SW 1271 (cell line): ENCODE results near the gene CLCN2.

Experiments used
- DNase-seq, 2 experiments: peaks; one replicate each; lab custom pipeline; 2025; lab: John Stamatoyannopoulos, UW

The CLCN2 gene

DNA sequence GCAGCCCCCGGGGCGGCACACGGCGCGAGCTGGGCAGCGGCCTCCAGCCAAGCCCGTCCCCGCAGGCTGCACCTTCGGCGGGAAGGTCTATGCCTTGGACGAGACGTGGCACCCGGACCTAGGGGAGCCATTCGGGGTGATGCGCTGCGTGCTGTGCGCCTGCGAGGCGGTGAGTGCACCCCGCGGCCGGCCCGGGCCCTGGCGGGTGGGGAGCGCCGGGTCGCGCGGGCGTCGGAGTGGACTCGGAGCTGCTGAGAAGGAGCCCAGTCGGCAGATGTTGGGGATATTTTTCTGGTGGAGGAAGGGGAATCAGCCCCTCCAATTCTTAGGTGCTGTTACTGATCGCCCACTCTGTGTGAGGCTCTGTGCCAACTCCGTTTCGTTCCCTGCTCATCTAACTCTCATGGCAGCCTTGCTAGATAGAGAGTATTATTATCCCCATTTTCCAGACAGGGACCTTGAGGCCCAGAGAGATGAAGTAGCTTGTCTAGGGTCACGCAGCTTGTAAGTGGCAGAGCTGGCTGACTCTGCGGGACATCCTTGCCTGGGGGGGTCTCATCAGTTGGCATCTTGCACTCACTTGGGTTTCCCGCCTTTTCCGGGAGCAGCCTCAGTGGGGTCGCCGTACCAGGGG lies 19.3 kb upstream of the CLCN2 start:
- DNase-seq = no peak

DNA sequence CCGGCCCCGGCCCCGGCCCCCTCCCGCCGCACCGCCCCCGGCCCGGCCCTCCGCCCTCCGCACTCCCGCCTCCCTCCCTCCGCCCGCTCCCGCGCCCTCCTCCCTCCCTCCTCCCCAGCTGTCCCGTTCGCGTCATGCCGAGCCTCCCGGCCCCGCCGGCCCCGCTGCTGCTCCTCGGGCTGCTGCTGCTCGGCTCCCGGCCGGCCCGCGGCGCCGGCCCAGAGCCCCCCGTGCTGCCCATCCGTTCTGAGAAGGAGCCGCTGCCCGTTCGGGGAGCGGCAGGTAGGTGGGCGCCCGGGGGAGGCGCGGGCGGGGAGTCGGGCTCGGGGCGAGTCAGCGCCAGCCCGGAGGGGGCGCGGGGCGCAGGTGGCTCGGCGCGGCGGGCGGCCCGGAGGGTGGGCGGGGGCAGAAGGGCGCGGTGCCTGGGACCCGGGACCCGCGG lies 18.8 kb upstream of the CLCN2 start:
- no peak for DNase-seq

GRCh38 chr3:184379358-184380184 lies 18.2 kb upstream of the CLCN2 start, which contains the start of gene CHRD:
CHRD (plus strand) TSS chr3:184380054; CDS start chr3:184380319, 265 bp downstream.
- DNase-seq = no peak

DNA sequence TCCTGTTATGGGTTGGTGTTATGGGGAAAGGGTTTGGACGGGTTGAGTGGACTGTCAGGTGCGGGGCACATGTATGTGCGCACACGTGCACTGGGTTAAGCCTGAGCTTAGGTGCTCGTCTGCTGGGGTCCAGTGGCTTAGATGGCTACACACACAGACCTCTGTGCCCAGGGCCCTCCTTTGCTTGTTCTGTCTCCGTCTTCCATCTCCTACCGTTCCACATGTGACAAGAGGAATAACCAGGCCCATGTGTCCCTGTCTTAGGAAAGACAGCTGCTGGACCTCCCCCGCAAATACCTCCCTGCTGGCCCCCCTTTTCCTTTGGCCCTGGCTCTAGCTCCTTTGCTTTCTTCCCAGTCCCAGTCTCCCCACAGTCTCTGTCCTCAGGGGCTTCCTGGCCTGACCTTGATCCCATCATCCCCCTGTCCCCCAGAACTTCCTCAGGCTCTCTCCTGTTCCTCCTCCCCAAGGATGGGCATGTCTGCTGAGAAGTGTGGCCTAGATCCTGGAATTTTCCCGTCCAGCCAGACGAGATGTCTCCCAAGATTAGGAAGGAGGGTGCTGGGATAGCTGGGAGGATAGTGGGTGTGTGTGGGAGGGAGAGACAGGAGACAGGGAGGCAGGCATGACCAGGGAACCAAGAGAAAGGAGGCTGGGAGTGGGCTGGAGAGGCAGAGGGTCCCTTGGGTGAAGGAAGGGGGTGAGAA lies 17.4 kb upstream of the CLCN2 start:
- DNase-seq = no peak

GRCh38 chr3:184377882-184378445 lies 16.6 kb upstream of the CLCN2 start, which contains the start of gene THPO:
THPO (minus strand) TSS chr3:184378207; CDS start chr3:184376259, 1,948 bp downstream.
- DNase-seq = no peak

GRCh38 chr3:184377374-184377773 lies 16.0 kb upstream of the CLCN2 start:
- DNase-seq = no peak

GRCh38 chr3:184375747-184376461 lies 14.5 kb upstream of the CLCN2 start:
- DNase-seq = no peak

DNA sequence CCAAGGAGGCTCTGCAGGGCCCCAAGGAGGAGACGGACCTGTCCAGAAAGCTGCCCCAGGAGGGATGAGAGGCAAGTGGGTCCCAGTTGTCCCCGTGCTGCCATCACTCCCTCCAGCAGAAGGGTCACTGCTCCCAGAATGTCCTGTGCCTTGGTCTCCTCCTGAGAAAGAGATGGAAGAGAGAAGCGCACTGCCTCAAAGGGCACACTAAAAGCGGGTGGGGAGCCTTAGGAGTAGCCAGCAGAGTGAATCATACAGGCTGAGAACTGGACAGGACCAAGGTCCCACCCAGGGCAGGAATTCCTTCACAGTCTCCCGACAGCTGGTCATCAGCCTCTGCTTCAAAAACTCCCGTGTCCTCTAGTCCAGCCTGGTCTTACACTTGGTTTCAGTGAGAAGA lies 12.0 kb upstream of the CLCN2 start:
- DNase-seq = no peak

GRCh38 chr3:184372911-184373310 lies 11.5 kb upstream of the CLCN2 start:
- DNase-seq = no peak

DNA sequence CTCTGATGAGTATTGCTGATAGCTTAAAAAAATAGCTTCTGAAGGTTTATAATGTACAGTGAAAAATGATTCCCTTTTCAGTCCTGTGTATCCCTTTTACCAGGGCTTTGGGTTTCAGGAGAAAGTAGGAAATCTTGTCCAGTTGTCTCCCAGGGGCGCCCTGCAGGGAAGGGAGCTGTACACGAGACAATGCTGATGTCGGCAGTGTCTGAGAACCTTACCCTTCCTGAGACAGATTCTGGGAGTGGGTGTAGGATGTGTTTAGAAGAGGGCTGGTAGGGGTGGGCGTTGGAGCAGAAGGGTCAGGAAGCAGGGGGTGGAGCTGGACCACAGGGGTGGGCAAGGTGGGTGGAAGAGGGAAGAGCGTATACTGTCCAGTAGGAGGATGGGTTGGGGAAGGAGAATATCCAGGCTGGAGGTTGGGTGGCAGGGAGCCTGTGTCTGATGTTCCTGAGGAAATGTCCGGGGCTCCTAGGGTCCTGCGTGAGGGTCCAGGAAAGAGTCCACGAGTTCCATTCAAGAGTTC lies 11.0 kb upstream of the CLCN2 start:
- DNase-seq = no peak

- DNase-seq = peak in 1 of 2 experiments; percentile 76
These were observed 10.2 kb upstream of the CLCN2 start for GRCh38 chr3:184371570-184372018.

DNA sequence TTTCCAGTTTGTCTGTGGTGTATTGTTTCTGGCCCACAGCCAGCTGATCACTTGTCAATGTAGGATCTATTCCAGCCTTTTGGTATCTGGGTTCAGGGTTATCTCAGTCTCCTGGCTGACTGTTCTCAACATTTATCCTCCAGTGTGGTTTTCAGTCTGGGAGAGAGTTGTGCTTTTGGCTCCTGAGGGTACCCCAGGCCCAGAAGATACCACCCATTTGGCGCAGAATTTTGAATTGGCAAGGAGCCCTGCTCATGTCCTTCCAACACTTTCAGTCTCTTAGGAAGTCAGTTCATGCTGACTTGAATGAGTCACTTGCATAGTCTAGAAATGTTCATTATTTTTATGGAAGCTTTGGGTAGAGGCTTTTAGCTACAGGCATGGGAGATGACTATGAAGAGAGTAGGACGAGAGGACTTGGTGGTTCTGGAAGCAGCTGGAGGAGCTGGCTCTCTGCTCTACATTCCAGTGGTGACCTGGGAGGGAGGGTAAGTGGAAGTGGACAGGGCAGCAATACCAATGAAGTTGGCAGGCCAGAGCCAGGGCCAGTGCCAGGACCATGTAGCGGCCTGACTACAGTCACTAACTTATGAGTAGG lies 7.3 kb upstream of the CLCN2 start:
- no peak for DNase-seq

DNA sequence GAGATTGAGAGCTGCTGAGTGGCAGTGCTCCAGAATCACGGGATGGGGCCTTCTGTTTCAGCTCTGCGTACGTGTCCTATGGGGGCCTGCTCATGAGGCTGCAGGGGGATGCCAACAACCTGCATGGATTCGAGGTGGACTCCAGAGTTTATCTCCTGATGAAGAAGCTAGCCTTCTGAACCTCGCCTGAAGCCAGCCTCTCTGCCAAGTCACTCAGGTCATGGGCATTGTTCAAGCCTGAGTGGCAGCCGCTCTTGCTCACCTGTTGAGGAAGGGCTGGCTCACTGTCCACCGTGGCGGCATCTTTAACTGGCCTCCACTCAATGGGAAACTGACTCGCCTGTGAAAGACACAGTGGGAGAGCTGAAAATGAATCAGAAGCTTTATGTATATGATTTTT lies 6.7 kb upstream of the CLCN2 start:
- no peak for DNase-seq

GRCh38 chr3:184366619-184367289 lies 5.3 kb upstream of the CLCN2 start:
- DNase-seq = no peak

DNA sequence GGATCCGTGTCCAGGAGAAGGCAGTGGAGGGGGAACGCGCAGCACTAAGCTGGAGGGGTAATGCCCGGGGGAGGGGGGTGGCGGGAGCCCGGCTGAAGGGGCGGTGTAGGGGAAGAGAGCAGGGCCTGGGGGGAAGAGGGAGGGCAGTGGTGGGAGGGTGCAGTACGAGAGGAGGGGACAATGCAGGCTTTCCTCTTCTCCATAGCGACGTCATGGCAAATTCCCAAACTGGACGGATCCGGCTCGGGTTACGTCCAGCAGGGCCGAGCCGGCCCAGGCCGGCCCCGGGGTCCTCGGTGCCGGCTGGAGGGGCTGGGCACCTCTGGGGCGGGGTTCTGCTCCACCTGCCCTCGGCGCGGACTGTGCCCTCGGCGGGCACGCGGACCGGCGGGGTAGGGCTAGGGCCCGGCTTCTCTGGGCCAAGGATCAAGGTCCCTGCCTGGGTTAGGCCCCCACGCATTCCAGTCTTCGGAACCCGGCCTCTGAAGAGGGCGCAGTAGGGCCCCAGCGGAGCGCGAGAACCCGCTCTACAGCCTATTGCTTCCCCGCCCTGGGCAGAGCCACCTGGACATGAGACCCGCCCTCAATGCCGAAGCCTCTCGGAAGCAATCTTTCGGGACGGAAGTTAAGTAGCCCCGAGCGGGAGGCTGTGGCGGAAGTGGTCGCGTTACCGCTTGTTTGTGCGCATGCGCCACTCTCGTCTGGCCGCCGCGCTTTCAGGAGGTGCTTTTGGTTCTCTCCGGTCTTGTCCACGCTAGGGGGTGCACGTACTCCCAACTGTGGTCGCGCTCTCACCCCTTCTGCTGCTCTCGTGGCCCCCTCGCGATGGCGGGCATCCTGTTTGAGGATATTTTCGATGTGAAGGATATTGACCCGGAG lies 1.5 kb upstream of the CLCN2 start:
- peak; percentile 93 to 98 for DNase-seq

- peak; percentile 78 to 91 for DNase-seq
These were observed 695 bp upstream of the CLCN2 start for GRCh38 chr3:184361932-184362667.

DNA sequence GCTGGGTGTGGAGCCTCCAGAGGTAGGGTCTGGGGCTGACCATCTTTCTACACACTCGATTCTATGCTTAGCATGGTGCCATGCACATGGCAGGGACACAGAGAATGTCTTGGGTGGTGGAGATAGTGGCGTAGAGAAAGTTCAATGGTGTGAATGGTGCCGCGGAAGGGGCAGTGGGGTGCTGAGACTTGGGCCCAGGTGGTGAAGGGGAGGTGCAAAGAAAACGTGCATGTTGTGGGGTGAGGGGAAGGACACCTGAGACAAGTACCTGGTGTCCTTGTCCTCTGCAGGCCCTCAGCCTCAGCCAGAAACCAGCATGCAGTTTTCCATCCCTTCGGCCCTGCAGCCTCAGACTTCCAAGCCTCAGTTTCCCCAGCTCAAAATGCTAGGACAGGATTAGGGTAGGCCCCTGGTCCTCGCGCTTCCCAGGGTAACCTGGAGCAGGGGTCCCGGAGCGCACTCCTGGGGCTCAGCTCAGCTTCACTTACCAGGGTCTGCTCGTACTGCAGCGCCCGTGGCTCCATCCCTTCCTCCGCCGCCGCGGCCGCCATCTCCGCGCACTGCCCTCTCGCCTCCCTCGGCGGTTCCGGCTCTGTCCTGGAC lies 375 bp downstream of the CLCN2 start:
- no peak for DNase-seq
